Raji (cell line): ENCODE measurements around the gene SPRED3.

Experiments used
- POLR2A ChIP-seq: IDR thresholded peaks from 2 replicates; pipeline ENCODE4 v1.6.1; 2011; ENCODE audit warnings: low read depth, low read length, control low read depth; ENCODE audit not compliant: insufficient read depth

Gene SPRED3, protein sequence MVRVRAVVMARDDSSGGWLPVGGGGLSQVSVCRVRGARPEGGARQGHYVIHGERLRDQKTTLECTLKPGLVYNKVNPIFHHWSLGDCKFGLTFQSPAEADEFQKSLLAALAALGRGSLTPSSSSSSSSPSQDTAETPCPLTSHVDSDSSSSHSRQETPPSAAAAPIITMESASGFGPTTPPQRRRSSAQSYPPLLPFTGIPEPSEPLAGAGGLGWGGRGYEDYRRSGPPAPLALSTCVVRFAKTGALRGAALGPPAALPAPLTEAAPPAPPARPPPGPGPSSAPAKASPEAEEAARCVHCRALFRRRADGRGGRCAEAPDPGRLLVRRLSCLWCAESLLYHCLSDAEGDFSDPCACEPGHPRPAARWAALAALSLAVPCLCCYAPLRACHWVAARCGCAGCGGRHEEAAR

GRCh38 chr19:38388349-38389100 is at the start of gene SPRED3:
TSS of gene SPRED3 (plus strand) at chr19:38388697. CDS start at chr19:38390303, 1,606 bp downstream.
- no peak for TF ChIP-seq POLR2A

- TF ChIP-seq POLR2A, result no peak
Measured at GRCh38 chr19:38340927-38341326, 47.6 kb upstream of the SPRED3 start.

DNA sequence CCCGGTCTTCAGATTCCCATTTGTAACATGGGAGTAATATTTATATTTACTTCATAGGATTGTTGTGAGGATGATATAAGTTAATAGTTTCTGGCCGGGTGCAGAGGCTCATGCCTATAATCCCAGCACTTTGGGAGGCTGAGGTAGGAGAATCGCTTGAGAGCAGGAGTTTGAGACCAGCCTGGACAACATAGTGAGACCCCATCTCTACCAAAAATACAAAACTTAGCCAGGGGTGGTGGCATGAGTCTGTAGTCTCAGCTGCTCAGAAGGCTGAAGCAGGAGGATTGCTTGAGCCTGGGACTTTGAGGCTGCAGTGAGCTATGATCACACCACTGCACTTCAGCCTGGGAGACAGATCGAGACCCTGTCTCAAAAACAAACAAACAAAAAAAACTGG is 41.7 kb upstream of the SPRED3 start:
- TF ChIP-seq POLR2A, result no peak

GRCh38 chr19:38350883-38351282 is 37.6 kb upstream of the SPRED3 start:
- TF ChIP-seq POLR2A, result no peak

DNA sequence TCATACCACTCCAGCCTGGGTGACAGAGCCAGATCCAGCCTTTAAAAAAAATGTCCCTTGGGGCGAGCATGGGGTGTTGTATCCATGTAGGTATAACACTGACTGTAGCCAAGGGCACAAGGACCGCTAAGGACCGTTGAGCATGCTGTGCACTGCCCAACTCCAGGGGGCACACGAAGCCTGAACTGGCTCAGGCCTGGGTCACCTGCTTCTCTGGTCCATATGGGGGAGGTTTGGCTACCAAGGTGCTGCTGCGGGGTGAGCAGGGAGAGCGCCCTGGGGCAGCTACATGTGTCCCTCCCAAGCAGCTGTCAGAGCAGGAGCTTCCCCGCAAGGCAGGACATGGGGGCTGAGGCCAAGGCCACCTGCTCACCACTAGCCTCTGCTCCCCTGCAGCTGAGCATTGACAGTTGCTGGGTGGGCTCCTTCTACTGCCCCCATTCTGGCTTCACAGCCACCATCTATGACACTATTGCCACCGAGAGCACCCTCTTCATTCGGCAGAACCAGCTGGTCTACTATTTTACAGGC is 36.6 kb upstream of the SPRED3 start:
- TF ChIP-seq POLR2A, result no peak

DNA sequence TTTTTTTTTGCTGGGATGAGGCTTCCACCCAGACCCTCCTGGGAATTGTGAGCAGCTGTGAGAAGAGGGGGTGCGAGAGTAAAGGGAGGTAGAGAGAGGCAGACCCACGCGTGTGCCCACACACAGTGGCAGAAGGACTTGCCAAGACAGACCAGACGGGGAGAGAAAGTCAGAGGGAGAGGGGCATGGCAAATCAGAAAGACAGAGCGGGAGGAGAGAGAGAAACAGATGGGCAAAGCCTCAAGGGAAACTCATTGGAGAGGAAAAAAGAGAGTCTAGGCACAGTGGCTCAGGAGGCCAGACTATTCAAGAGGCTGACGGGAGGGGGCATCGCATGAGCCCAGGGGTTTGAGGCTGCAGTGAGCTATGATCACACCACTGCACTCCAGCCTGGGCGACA is 35.9 kb upstream of the SPRED3 start:
- TF ChIP-seq POLR2A, result no peak

- TF ChIP-seq POLR2A, result no peak
Measured at GRCh38 chr19:38355728-38356725, 32.5 kb upstream of the SPRED3 start.

DNA sequence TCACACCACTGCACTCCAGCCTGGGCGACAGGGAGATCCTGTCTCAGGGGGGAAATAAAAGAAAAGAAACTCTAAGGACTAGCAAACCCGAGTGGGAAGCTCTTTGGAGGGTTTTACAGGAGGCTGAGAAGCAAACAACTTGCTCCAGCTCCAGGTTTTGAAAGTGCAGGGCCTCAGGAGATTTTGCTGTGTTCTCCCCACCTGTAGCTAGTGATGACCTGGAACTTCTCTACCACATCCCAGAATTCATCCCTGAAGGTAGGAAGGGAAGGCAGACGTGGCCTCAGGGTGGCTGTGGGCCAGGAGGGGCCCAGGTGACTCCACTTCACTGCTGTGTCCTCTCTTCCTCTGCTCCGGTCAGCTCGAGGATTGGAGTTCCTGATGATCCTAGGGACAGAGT is 30.4 kb upstream of the SPRED3 start:
- TF ChIP-seq POLR2A, result no peak

DNA sequence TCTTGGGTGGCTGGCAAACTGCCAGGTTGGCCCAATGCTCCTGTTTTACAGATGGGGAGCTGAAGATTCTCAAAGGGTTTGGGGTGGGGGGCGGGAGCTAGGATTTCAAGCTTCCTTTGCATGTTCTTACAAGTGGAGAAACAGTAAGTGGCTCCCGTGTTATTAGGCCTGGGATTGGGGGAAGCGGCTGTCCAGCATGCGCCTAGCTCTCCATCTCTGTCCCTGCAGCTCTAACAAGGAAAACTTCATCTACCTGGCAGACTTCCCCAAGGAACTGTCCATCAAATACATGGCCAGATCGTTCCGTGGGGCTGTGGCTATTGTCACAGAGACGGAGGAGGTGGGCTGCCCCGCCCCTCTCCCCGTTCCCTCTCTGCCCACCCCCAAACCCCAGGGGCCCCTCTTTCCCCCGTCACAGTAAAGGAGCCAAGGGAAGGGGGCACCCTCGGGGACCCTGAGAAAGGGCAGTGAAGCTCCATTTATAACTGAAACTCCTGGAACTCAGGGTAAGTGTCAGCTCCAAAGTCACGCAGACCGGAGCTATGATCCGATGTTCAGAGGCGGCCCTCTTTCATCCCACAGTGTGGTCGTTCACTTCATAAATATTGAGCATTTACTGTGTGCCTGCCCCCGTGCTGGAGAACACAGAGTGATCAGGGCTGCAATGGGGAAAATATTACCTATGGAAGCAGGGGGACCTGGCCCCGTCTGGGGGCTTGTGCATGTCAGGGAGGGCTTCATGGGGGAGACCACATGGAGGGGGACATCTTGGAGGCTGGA is 29.1 kb upstream of the SPRED3 start:
- TF ChIP-seq POLR2A, result no peak

DNA sequence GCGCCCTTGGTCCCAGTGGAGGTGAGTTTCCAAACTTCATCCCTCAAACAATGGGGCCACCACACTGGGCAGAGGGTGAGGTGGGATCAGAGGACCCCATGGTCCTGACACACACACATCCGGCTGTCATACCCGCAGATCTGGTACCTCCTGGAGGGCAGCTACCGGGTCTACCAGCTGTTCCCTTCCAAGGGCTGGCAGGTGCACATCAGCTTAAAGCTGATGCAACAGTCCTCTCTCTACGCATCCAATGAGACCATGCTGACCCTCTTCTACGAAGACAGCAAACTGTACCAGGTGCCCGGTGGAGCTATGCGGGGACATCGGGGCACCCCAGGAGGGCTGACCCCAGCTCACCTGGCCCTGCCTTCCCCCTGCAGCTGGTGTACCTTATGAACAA is 28.1 kb upstream of the SPRED3 start:
- TF ChIP-seq POLR2A, result no peak

DNA sequence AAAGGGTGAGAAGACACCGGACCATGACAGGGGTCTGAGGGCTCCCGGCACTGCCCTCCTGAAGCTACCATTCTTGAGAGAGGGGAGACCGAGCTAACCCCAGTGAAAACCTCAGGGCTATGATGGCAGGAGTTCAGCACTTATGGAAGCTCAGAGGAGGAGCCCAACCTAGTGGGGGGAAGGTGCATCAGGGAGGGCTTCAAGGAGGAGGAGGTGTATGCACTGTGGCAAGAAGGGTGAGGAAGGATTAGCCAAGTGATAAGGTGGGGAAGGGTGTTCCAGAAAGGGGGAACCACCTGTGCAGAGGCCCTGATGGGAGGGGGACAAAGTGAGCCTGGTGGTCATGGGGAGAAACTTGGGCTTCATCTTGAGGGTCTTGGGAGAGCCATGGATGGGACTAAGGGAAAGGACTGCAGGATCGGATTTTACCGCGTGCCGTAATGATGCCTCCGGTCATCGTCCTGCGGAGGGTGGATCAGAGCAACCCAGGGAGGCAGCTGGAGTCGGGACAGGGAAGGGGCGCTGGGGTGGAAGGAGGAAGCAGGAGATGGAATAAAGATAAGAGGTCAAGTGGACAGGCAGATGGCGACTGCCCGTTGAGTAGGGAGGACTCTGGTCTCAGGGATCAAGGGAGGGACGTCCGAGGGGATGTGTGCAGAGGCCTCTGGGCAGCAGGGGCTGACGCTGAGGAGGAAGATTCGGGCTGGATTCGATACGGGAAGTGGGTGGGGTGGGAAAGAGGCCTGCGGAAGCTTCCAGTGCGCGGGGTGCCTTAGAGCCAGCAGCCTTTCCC is 27.5 kb upstream of the SPRED3 start:
- TF ChIP-seq POLR2A, result no peak

GRCh38 chr19:38361633-38362075 is 26.8 kb upstream of the SPRED3 start:
- TF ChIP-seq POLR2A, result no peak

DNA sequence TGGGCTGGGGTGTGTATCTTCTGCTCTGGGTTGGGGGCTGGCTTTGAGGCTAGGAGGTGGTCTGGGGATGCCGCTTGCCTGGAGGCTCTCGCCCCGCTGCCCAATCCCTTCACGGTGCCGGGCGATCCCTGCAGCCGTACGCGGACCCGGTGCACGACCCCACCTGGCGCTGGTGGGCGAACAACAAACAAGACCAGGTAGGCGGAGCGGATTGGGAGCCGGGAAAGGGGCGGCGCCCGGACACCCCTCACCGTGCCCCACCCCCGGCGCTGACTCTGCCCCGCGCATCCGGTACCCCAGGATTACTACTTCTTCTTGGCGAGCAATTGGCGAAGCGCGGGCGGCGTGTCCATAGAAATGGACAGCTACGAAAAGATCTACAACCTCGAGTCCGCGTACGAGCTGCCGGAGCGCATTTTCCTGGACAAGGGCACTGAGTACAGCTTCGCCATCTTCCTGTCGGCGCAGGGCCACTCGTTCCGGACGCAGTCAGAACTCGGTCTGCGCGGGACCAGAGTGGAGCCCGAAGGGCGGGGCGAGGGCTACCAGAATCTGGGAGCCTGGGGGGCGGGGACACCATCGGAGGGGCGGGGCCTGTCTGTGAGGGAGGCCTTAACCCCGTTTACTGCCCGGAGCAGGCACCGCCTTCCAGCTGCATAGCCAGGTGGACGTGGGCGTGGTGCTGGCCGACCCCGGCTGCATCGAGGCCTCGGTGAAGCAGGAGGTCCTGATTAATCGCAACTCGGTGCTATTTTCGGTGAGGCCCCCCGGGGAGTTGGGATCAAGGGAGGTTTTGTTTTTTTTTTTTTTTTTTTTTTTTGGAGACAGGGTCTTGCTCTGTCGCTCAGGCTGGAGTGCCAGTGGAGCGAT is 26.2 kb upstream of the SPRED3 start:
- no peak for TF ChIP-seq POLR2A

- TF ChIP-seq POLR2A, result no peak
Measured at GRCh38 chr19:38367041-38367440, 21.5 kb upstream of the SPRED3 start.
